Fibroblast of skin of right quadriceps (primary cell): ENCODE measurements around the gene ZNF787.
"Not testable (repeated sequence)": the region's sequence is repeated elsewhere in the genome, so short reads cannot be mapped to it uniquely, and the experiment has no call there.

ENCODE experiments used
- DNase-seq: peaks from one replicate; pipeline ENCODE4 v3.0.0-alpha.2; 2013

Gene ZNF787

DNA sequence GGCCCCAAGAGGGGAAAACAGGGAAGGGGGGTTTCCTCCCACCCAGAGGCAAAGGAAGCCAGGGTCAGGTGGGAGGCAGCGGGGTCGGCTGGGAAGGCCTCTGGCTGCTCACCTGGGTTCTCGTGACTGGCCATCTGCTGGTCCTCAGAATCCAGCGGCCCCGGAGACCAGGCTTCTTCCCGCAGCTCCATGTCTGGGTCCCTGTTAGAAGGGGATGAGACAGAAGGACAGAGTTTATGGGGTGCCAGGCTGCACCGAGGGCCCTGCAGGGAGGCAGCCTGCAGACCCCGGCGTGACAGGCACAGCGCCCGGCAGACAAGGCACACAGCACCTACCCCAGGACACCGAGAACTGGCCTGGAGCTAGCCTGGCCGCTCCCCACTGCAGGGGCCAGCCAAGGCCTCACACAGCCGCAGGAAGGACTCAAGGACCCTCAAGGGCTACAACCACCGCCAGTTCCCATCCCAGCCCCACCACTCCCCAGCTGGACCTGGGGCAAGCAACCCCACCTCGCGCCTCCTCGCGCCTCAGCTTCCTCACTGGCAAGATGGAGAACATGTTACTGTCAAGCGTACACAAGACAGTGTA, 18.0 kb downstream of the ZNF787 start:
- no peak for DNase-seq

DNA sequence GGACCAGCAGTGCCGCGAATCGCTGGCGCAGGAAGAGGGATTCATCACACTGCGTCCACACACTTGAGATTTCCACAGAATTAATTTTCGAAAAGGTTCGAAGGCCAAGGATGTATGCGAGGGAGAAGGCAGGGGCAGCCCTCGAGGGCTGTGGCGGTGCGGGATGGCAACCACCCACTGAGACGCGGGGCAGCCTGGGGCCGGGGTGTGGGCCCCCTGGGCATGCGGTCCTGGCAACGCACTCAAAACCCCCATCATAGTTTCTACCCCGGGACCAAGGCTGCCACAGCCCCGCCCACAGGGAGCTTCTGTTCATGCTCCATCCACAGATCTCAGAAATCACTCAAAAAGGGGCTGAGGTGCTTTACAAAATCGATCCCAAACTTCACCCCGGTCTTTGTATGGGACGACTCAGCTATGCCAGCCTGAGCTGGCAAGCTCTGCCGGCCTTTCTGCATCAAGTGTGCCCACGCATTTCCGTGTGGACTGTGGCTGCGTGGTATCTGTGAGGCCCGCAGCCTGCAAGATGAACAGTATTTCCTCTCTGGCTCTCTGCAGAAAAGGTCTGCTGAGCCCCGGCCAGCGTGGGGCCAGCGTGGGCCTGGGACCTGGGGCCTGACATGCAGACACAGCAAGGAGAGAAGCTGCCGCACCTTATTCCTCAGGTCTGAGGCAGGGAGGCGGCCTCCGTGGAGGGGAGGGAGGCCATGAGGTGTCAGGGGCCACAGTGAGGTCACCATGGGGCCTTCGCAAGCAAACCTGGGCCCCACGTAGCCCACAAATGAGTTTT, 19.2 kb downstream of the ZNF787 start:
- no peak for DNase-seq

DNA sequence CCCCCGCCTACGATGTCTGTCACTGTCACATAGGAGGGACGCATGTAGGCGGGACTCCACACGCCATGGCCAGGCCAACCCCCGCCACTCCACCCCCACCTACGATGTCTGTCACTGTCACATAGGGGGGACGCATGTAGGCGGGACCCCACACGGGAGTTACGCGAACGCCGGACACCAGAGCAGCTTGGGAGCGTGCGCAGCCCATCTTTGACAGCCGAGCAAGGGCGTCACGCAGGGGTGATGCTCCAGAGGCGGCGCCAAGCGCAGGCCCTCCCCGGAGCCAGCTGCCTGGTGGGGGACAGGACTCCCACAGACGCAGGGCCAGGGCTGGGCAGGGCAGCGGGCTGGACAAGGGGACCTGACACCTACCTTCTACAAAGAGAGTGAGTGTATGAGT, 20.0 kb downstream of the ZNF787 start:
- no peak for DNase-seq

DNA sequence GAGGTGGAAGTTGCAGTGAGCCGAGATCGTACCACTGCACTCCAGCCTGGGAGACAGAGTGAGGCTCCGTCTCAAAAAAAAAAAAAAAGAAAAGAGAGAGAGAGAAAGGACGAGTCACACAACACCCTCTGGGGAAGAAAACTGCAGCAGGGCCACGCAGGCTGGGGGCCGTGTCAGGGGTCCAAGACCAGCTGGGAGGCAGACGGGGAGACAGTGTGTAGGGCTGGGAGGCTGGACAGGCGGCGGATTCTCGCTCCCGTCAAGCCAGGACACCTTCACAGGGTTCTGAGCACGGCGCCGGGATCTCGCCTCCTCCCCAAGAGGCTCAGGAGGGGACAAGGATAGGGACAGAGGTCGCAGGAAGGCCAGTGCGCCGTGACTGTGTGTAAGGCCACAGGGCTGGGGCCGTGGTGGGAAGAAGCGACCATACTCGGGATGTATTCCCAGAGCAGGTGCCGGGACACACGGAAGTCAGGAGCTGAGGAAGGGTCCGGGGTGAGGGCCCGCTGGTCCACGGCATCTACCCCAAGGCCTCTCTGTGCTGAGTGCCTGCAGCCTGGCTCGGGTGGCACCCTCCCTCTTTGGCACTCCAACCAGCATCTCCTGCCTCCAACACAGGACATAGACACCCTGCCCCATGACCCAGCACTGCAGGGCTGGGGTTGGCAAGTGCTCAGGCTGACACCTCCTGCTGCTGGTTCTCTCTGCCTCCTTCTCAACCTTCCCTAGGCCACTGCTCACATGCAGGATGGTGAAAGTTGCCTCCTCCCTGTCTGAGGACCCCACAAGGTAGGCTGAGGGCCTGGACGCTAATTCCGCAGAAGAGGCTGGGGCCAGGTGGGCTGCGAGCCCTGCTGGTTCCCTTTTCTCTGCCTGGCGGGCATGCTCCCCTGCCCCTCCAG, 21.2 kb downstream of the ZNF787 start:
- DNase-seq = no peak

DNA sequence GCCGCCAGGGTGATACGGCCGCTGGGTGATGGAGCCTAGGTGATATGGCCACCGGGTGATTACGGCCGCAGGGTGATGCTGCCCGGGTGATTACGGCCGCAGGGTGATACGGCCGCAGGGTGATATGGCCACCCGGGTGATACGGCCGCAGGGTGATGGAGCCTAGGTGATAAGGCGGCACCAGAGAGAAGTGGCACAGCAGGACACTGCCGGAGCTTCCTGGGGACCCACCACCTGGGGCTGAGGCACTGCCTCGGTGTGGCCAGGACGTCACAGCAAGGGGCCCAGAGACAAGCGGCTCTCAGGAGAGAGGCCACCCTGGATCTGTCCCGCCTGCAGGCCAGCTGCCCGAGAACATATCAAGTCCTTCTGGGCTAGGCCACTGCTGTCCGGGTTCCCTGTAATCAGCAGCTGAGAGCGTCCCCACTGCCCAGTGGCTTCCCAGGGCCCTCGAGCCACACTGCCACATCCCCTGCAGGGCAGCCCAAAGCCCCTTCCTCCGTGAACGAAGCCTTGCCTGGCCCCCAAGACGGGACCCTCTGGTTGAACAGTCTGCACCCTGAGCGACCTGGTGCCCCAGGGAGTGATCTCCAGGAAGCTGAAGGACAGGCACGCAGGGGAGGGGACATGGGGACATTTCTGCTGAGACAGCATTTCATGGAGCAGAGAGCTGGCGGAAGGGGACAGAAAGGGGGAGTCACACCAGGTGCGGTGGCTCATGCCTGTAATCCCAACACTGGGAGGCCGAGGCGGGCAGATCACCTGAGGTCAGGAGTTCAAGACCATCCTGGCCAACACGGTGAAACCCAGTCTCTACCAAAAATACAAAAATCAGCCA, 22.1 kb downstream of the ZNF787 start:
- no peak for DNase-seq

DNA sequence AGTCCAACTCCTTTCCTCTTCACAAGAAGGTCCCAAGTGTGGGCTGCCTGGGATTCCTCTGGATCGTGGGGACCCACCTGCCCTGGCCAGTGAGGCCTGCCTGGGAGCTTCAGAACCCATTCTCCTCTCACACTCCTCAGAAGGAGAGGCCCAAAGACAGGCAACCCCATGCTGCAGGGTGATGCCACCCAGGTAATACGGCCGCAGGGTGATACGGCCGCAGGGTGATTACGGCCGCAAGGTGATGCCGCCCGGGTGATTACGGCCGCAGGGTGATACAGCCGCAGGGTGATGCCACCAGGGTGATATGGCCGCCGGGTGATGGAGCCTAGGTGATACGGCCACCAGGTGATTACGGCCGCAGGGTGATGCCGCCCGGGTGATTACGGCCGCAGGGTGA, 22.9 kb downstream of the ZNF787 start:
- not testable (repeated sequence) for DNase-seq

DNA sequence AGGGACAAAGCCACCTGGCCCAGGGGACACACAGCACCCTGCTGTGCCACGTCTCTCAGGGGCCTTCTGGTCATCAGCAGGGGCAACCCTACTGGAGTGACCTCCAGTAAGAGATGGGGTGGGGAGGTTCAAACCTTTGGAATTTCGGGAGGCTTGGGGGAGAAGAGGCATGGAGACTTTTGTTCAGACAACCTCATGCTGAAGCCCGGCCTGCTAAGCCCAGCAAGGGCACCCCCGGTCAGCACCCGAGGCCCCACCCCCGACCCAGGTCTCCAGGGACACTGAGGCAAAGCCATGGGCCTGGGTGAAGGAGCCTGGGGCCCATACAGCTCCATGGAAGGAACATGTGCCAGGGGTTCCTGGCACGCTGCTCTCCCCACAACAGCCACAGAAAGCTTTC, 23.3 kb downstream of the ZNF787 start:
- no peak for DNase-seq

DNA sequence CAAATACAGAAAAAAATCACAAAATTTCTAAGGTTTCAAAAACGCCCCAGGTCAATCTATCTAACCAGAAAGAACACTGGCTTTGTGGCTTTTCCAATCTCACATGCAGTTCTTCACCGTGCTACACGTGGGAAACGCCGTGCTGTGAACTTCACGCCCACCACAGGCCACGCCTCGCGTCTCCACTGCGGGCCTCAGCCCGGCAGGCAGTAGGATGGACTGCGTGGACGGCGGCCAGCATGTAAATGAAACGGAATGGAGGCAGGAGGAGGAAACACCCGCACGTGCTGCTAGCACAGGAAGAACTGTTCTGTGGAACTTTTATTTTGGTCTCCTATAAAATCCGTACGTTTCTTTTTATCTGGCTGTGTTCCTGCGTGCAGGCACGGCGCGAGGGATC, 23.8 kb downstream of the ZNF787 start:
- DNase-seq = no peak

DNA sequence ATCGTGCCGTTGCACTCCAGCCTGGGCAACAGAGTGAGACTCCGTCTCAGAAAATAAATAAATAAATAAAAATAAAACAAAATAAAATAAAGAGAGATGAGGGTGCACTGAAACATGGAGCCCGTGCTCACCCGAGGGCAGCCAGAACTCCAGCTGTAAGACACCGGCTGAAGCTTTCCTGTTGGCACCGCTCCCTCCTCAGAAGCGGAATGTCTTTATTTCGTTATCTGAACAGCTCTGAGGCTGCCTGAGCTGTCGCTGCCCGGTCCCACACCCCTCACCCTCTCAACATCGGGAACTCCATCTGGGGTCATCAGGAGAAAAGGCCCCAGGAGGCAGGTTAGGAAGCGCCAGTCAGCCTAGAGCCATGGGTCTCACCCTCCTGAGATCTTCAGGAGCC, 24.4 kb downstream of the ZNF787 start:
- DNase-seq = no peak

DNA sequence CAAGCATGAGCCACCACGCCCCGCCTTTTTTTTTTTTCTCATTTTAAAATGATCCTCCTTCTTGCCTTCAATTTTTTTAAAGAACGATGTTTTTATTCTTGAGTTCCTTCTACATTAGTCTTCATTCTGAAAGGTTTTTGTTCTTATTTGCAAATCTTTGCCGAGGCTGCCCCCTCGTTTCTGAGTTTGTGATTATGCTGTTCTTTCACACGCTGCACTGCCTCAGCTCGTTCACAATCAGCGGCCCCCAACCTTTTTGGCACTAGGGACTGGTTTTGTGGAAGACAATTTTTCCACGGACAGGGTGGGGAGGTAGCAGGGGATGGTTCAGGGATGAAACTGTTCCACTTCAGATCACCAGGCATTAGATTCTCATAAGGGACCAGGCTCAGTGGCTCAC, 26.6 kb downstream of the ZNF787 start:
- no peak for DNase-seq

DNA sequence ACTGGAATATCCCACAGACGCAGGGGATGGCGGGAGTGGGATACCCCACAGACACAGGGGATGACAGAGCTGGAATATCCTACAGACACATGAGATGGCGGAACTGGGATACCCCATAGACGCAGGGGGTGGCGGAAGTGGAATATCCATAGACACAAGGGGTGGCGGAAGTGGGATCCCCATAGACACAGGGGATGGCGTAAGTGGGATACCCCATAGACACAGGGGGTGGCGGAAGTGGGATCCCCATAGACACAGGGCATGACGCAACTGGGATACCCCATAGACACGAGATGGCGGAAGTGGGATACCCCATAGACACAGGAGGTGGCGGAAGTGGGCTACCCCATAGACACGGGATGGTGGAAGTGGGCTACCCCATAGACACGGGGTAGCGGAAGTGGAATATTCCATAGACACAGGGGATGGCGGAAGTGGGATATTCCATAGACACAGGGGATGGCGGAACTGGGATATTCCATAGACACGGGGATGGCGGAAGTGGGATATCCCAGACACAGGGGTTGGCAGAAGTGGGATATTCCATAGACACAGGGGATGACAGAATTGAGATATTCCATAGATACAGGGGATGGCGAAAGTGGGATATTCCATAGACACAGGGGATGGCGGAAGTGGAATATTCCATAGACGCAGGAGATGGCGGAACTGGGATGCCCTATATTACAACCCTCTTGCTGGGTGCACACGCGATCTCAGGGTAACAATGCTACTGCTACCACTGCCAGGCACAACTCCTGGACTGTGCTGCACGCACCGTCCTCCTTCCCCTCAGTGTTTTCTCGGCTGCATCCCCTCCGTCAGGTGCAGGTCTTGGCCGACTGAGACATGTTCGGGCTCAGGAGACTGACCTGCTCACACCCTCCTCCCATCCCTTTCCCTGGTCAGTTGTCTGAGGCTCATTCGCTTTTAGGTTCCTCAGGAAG, 28.1 kb downstream of the ZNF787 start:
- DNase-seq = no peak

DNA sequence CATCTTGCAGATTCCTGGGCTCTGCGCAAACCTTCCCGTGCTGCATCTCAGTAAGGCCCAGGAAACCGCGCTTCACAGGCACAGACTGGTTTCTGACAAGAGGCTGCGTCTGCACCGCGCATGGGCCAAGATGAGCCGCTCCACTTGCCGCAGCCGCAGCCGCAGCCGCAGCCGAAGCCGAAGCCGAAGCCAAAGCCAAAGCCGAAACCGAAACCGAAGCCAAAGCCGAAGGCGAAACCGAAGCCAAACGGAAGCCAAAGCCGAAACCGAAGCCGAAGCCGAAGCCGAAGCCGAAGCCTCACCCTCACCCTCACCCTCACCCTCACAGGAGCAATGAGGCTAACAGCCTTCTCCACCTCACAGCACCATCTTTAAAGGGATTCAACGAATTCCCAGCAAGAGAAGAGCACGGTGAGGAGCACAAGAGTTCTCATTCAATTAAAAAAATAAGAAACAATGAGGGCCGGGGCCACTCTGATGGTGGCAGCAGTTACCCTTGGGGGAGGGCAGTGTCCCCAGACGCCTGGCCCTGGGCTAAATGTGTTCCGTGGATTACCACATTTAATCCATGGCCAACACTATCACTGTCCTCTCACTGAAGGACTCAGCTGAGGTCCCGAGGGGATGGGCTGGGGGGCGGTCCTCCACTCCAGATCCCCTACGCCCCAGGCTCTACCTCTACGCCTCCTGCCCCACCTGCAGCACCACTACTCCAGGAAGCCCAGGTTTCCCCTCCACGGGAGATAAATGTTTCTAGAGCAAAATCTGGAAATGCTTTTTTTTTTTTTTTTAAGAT, 29.1 kb downstream of the ZNF787 start:
- DNase-seq = no peak

DNA sequence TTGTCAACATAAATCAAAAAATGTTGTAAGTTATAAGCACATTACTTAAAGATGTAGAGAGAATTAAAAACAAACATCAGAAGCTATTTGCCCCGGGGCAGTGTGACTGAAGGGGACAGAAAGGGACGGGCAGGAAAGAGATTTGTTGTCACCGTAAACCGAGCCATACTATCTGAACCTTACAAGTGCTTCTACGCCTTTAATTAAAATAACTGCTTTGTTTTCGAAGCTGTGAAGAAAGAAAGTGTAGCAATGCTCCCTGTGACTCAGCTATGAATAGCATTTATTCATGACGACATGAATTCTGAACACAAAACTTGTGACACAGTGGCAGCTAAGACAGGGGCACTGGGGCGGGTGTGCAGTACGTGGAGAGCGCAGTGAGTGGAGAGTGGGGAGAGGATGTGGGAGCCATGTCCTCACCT, 30.0 kb downstream of the ZNF787 start:
- peak; percentile 19 for DNase-seq

DNA sequence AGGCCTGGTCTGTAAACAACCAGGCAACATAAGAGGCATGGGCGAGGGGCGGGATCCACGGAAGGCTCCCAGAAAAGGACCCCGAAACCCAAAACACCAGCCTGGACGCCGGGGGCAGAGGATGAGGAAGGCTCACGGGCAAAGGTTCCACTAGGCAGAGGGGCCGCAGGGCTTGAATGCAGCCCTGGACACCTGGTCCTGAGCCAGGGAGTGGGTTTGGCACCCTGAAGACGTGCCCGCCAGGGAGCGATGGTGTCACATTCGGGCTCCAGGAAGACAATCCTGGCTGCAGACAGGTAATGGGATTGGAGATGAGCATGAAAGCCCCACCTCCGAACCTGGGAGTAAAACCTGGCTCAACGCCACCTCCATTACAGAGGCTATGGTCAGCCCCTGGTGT, 31.8 kb downstream of the ZNF787 start:
- DNase-seq = no peak

DNA sequence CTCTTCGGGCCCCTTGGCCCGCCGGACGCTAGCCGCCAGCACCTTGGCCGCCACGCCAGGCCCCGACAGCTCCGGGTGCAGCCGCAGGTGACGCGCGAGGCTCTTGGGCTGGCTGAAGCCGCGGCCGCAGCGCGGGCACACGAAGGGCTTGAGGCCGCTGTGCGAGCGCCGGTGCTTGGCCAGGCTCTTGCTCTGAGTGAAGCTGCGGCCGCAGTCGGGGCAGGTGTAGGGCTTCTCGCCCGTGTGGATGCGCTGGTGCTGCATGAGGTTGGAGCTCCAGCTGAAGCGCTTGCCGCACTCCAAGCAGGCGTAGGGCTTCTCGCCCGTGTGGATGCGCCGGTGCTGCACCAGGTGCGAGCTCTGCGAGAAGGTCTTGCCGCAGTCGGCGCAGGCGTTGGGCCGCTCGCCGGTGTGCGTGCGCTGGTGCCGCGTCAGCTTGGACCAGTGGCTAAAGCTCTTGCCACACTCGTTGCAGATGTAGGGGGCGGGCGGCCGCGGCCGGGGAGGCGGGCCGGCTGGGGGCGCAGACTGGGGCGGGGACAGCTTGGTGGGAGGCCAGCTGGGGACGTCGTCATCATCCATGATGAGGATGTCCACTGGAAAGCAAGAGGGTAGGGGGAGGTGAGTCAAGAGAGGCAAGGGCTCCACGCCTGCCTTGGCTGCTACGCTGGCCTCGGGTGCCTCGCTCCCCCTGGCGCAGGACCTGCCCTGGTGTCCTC, 32.4 kb downstream of the ZNF787 start:
- no peak for DNase-seq

DNA sequence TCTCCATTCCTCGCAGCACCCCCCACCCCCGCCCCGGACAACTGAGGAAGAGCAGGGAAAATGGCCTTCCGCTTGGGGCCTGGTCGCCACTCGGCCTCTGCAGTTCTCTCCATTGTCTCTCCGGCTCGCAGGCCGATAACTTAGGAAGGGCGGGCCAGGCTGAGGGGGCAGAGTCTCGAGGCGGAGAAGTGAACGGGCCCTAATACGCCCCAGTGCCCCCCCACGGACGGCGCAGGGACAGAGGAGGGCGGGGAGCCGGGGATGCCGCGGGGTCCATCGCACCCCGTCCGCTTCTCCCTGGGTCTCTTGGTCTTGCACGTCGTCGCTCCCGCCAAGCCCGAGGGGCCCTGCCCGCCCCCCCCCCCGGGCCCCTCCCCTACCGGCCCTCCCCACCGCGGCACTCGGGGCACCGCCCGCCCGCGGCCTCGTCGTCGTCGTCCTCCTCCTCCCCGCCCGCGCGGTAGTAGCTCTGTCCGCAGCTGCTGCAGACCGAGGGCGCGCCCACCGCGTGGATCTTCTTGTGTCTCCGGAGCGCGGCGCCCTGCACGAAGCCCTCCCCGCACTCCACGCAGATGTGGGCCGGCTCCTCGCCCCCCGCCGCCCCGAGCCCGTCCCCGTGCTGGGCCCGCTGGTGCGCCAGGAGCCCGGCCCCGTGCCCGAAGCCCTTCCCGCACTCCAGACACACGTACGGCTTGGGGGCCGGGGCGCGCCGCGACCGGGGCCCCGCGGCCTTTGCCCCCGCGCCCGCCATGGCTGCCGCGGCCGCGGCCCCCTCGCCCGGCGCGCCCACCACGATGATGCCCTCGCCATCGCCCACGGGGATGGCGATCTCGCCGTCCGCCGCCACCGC, 33.2 kb downstream of the ZNF787 start:
- DNase-seq = no peak

DNA sequence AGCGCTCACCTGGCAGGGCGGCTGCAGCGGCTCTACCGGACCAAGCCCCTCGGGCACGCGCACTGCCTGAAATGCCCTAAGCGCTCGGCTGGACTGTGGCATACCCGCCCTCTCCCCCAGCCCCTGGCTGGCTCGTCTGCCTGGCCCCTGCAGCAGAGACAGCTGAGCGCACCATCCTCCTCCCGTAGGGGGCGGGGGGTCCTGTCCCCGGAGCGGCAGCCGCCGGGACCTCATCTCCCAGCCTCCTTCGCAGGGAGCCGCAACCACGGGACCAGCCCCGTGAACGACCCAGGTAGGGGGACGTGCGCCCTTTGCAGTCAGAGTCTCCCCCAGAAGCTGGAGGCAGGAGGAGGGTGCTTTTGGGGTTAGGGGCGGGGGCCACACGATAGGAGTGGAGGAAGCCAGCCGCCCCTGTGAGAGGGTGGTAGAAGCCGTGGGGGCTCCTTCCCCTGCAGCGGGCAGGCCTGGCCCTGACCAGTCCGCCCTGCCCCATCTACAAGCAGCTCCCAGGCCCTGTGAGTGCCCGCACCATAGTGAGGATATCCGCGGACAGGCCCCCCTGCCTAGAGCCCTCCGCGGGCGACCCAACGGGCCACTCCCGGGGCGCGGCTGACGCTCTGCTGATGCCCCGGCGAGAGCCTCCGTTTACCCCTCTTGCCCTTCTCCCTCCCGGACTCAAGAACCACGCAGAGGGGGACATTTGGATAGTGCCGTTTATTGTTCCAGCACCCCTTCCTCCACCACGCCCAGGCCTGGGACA, 34.2 kb downstream of the ZNF787 start:
- no peak for DNase-seq

DNA sequence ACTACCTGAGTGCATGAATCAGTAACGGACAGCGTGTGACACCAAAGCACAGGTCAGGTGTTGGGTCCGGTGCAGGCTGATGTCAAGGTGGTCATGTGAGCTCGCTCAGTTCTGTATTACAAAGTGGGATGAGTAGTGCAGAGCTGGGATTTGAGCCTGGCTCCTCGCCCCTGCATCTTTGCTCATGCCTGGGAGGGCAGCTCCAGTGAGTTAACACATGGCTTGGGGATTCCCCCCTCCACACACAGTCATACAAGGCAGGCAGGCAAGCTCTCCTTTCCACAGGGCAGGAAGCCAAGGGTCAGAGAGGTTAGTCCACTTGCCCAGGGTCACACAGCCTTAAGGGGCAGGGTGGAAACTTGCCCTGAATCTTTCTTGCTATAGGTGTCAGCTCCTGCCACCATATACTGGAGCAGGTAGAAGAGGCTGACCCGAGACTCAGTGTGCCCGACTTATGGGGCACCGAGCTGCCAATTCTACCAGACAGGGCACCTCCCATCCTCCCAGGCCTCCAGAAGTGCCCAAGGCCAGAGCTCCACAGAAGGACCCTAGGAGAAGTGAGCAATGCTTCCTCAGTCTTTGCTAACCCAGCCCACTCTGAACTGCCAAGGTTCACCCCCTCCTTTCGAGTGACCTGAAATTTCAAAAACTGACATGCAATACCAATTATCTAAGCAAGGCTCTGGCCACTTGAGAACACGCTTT, 35.4 kb downstream of the ZNF787 start:
- no peak for DNase-seq
